ENCODE results near the gene CERS6. TPM values are rescaled to one million over a fixed set of nuclear protein-coding genes. Genes with fewer than 3 reads are reported as not detected.
A peak's percentile ranks its signal among the peaks of the same experiment; 100 is the strongest.

The CERS6 gene
- total RNA-seq, 1 donor from 2014 or later, result 22.4 TPM

- H3K4me1 Mint-ChIP-seq (ENCODE audit: low read depth), result peaks cover 6% of the 10 kb centered on the region
- H3K36me3 Mint-ChIP-seq (ENCODE audit: low read depth), result peaks cover 3% of the 10 kb centered on the region
- H3K27me3 Mint-ChIP-seq (ENCODE audit: low read depth), result no peaks in the 10 kb centered on the region
- no peak overlapping the region for H3K4me3 Mint-ChIP-seq (ENCODE audit: low read depth)
- no peak overlapping the region for H3K27ac Mint-ChIP-seq
- no peak for DNase-seq (ENCODE audit: low spot score)
- H3K9me3 Mint-ChIP-seq, result no peaks in the 10 kb centered on the region
- intact Hi-C loops (cut with micrococcal nuclease), result no loop called here
These were observed 278.2 kb downstream of the CERS6 start for GRCh38 chr2:168734199-168734760.

DNA sequence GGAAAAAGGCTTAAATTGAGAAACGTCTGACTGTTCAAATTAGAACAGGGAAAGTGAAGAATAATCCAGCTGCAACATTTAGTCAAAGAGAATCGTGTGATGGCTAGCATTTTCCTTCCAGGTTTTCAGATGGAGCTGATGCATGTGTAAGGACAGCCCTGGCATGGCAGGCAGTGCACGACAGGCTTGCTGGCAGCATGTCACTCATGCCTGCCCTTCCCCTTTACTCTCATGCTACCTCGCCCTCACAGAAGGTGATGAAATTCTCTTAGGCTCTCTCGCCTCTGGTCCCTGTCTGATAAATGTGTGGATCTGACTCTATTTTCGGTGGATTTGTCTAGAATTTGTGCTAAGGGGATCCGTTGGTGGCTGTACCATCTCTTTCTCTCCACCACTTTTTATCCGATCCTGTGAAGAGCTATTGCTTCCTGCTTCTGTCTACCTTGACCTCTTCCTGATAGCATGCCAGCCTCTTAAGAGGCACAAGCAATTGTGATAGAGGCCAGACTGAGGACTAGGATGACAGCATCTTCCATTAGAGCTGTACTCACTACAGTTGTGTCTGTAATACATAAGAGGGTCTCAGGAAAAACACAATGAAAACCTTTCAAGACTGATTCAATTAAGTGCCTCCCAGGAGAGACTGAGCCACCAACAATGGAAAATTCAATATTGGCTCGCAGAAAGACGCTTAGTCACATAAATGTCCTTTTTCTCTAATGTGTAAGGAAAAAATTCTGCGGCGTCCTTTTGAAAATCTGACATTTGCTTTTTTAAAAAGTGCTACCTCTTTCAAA is 280.8 kb downstream of the CERS6 start:
- H3K9me3 Mint-ChIP-seq, result no peaks in the 10 kb centered on the region
- peaks cover 6% of the 10 kb centered on the region for H3K4me1 Mint-ChIP-seq (ENCODE audit: low read depth)
- H3K27me3 Mint-ChIP-seq (ENCODE audit: low read depth), result no peaks in the 10 kb centered on the region
- DNase-seq (ENCODE audit: low spot score), result no peak
- intact Hi-C loops (cut with micrococcal nuclease), result no loop called here
- no peak overlapping the region for H3K4me3 Mint-ChIP-seq (ENCODE audit: low read depth)
- H3K36me3 Mint-ChIP-seq (ENCODE audit: low read depth), result peaks cover 3% of the 10 kb centered on the region
- H3K27ac Mint-ChIP-seq, result no peak overlapping the region

- no peak overlapping the region for H3K4me3 Mint-ChIP-seq (ENCODE audit: low read depth)
- no peaks in the 10 kb centered on the region for H3K9me3 Mint-ChIP-seq
- intact Hi-C loops (cut with micrococcal nuclease), result no loop called here
- no peak overlapping the region for H3K27ac Mint-ChIP-seq
- peaks cover 3% of the 10 kb centered on the region for H3K36me3 Mint-ChIP-seq (ENCODE audit: low read depth)
- DNase-seq (ENCODE audit: low spot score), result no peak
- H3K27me3 Mint-ChIP-seq (ENCODE audit: low read depth), result no peaks in the 10 kb centered on the region
- peaks cover 6% of the 10 kb centered on the region for H3K4me1 Mint-ChIP-seq (ENCODE audit: low read depth)
These were observed 282.0 kb downstream of the CERS6 start for GRCh38 chr2:168738062-168738461.

DNA sequence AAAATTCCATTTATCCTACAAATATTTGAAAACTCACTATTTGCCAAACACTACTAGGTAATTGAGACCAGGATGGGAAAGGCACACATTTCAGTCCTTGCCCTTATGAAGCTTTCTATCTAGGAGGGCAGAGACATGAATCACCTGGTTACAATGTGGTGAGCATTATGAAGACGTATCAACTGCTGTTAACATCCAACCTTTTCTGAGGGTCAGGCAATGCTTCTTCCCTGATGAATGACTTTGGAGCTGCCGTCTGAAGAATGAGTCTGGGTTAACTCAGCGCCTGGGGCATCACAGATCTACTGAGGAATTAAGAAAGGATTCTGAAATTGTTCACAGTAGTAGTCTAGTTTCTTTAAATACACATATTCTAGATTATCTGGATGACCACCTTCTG is 284.3 kb downstream of the CERS6 start:
- intact Hi-C loops (cut with micrococcal nuclease), result no loop called here
- Mint-ChIP-seq H3K27me3 (ENCODE audit: low read depth) (no peaks in the 10 kb centered on the region), H3K27ac (no peak overlapping the region), H3K4me3 (ENCODE audit: low read depth) (no peak overlapping the region), H3K4me1 (ENCODE audit: low read depth) (peaks cover 6% of the 10 kb centered on the region), H3K36me3 (ENCODE audit: low read depth) (peaks cover 3% of the 10 kb centered on the region), H3K9me3 (no peaks in the 10 kb centered on the region)
- no peak for DNase-seq (ENCODE audit: low spot score)

- H3K27ac Mint-ChIP-seq, result no peak overlapping the region
- intact Hi-C loops (cut with micrococcal nuclease), result no loop called here
These were observed 284.7 kb downstream of the CERS6 start for GRCh38 chr2:168740788-168741187.

DNA sequence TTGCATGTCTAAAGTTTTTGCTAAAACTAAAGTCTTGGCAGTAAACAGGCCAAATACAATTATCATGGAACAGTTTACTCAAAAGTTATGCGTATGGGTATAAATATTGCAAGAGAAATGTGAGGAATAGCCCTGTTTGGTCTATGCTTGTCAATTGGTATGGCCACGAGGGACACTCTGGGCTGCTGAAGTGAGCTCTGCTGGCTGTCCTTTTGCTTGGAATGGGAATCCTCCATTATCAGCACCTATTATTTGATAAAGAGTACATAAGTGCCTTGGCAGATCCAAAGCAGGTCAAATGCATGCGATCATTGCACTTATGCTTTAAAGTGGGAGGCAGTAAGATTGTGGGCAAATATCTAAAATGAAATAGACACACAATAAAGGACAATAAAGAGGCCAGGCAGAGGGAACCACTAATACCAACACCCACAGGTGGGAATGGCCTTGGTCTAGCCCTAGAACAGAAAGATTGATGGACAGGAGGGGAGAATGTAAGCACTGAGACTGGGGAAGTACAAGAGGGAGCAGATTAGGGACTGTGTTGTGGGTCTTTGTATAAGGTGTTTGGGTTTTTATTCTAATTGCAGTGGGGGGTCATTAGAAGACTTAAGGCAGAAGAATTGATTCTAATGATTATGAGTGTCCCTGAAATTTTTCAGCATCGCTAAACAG is 286.3 kb downstream of the CERS6 start:
- DNase-seq (ENCODE audit: low spot score), result no peak
- H3K27me3 Mint-ChIP-seq (ENCODE audit: low read depth), result no peaks in the 10 kb centered on the region
- no peaks in the 10 kb centered on the region for H3K9me3 Mint-ChIP-seq
- H3K36me3 Mint-ChIP-seq (ENCODE audit: low read depth), result peaks cover 3% of the 10 kb centered on the region
- H3K4me3 Mint-ChIP-seq (ENCODE audit: low read depth), result no peak overlapping the region
- intact Hi-C loops (cut with micrococcal nuclease), result no loop called here
- peaks cover 6% of the 10 kb centered on the region for H3K4me1 Mint-ChIP-seq (ENCODE audit: low read depth)
- no peak overlapping the region for H3K27ac Mint-ChIP-seq

More at GRCh38 chr2:168740788-168741187, 284.7 kb downstream of the CERS6 start:
- Mint-ChIP-seq H3K4me3 (ENCODE audit: low read depth) (no peak overlapping the region), H3K36me3 (ENCODE audit: low read depth) (peaks cover 3% of the 10 kb centered on the region), H3K27me3 (ENCODE audit: low read depth) (no peaks in the 10 kb centered on the region), H3K4me1 (ENCODE audit: low read depth) (peaks cover 6% of the 10 kb centered on the region), H3K9me3 (no peaks in the 10 kb centered on the region)
- DNase-seq (ENCODE audit: low spot score), result no peak

GRCh38 chr2:168744844-168745243 is 288.8 kb downstream of the CERS6 start:
- Mint-ChIP-seq H3K27me3 (ENCODE audit: low read depth) (no peaks in the 10 kb centered on the region), H3K27ac (no peak overlapping the region), H3K4me1 (ENCODE audit: low read depth) (peaks cover 7% of the 10 kb centered on the region), H3K4me3 (ENCODE audit: low read depth) (no peak overlapping the region), H3K9me3 (no peaks in the 10 kb centered on the region), H3K36me3 (ENCODE audit: low read depth) (no peaks in the 10 kb centered on the region)
- no peak for DNase-seq (ENCODE audit: low spot score)
- intact Hi-C loops (cut with micrococcal nuclease), result no loop called here

DNA sequence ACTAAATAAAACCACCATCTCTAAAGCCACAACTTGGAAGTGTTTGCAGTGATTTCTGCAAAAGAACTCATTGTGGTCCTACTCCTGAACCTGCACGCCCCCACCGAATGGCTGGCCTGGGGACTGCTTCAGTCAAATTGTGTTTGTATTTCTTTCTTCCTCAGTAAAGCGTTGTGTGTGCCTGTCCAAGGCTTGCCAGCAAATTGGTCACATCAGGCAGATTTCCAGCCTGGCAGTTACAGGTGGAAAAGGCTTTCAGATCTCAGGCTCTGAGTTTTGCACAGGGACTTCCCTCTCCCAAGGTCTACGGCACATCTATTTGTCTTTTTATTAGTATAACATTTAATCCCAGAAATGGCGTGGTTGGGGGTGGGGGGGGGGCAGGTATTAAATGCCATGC is 292.4 kb downstream of the CERS6 start:
- intact Hi-C loops (cut with micrococcal nuclease), result no loop called here
- Mint-ChIP-seq H3K27ac (no peak overlapping the region), H3K36me3 (ENCODE audit: low read depth) (no peaks in the 10 kb centered on the region), H3K27me3 (ENCODE audit: low read depth) (no peaks in the 10 kb centered on the region), H3K4me1 (ENCODE audit: low read depth) (peaks cover 20% of the 10 kb centered on the region), H3K9me3 (no peaks in the 10 kb centered on the region), H3K4me3 (ENCODE audit: low read depth) (no peak overlapping the region)
- DNase-seq (ENCODE audit: low spot score), result no peak

DNA sequence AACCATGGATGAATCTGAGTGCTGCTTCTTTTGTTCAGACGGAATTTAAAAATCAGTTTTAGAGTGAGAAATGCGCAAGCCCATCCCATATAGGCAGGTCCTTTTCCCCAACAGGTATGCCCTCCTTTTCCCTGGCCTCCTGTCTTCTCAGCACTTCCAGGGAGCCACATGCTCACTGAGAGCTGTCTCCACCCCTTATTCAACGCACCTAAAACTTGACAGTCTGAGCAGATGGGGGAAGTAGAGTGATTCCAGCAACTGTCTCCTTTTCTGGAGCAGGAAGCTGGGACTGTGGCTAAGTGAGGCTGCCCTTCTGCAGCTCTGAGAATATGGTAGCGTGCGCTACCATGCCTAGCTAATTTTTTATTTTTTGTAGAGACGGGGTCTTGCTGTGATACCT is 293.2 kb downstream of the CERS6 start:
- peaks cover 20% of the 10 kb centered on the region for H3K4me1 Mint-ChIP-seq (ENCODE audit: low read depth)
- no peak for DNase-seq (ENCODE audit: low spot score)
- no peak overlapping the region for H3K27ac Mint-ChIP-seq
- H3K4me3 Mint-ChIP-seq (ENCODE audit: low read depth), result no peak overlapping the region
- no peaks in the 10 kb centered on the region for H3K27me3 Mint-ChIP-seq (ENCODE audit: low read depth)
- intact Hi-C loops (cut with micrococcal nuclease), result no loop called here
- no peaks in the 10 kb centered on the region for H3K36me3 Mint-ChIP-seq (ENCODE audit: low read depth)
- no peaks in the 10 kb centered on the region for H3K9me3 Mint-ChIP-seq

GRCh38 chr2:168751104-168751740 is 295.1 kb downstream of the CERS6 start:
- peak; percentile 9 for DNase-seq (ENCODE audit: low spot score)
- H3K27ac Mint-ChIP-seq, result no peak overlapping the region
- H3K27me3 Mint-ChIP-seq (ENCODE audit: low read depth), result no peaks in the 10 kb centered on the region
- peaks cover 20% of the 10 kb centered on the region for H3K4me1 Mint-ChIP-seq (ENCODE audit: low read depth)
- no peak overlapping the region for H3K4me3 Mint-ChIP-seq (ENCODE audit: low read depth)
- peaks cover 3% of the 10 kb centered on the region for H3K36me3 Mint-ChIP-seq (ENCODE audit: low read depth)
- H3K9me3 Mint-ChIP-seq, result no peaks in the 10 kb centered on the region
- intact Hi-C loops (cut with micrococcal nuclease), result loop anchor here (2.0 kb wide), 1 partner anchor 38 kb away; no protein-coding TSS in a partner anchor

- DNase-seq (ENCODE audit: low spot score), result no peak
- peaks cover 3% of the 10 kb centered on the region for H3K36me3 Mint-ChIP-seq (ENCODE audit: low read depth)
- H3K9me3 Mint-ChIP-seq, result no peaks in the 10 kb centered on the region
- H3K4me1 Mint-ChIP-seq (ENCODE audit: low read depth), result peaks cover 28% of the 10 kb centered on the region
- H3K27me3 Mint-ChIP-seq (ENCODE audit: low read depth), result no peaks in the 10 kb centered on the region
- intact Hi-C loops (cut with micrococcal nuclease), result no loop called here
- H3K27ac Mint-ChIP-seq, result no peak overlapping the region
- no peak overlapping the region for H3K4me3 Mint-ChIP-seq (ENCODE audit: low read depth)
These were observed 296.3 kb downstream of the CERS6 start for GRCh38 chr2:168752361-168752760.

DNA sequence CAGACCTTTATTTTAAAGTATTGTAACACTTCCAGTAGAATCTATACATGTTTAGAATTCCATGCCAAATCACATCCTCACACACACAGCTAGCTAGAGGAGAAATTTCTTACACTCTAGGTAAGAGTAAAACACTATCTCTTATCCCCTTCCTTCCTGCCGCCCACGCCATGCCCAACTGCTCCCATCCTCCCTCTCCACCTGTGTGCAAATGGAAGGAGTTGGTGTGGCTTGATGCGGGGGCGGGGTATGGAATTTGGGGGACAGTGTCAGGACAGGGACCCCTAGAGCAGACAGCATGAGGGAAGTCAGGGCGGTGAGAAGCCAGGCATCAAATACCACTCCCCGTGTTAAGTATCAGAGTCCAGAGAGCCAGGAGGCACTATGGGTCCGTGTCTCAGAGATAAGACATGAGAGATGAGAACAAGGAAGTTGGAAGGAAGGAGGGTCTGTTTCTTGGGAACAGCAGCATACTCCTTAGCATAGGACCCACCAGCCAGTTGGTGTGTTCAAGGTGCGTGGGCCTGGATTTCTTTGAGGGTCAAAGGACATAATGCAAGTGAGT is 297.8 kb downstream of the CERS6 start:
- DNase-seq (ENCODE audit: low spot score), result no peak
- intact Hi-C loops (cut with micrococcal nuclease), result no loop called here
- Mint-ChIP-seq H3K4me1 (ENCODE audit: low read depth) (peaks cover 29% of the 10 kb centered on the region), H3K36me3 (ENCODE audit: low read depth) (peaks cover 3% of the 10 kb centered on the region), H3K4me3 (ENCODE audit: low read depth) (no peak overlapping the region), H3K27me3 (ENCODE audit: low read depth) (no peaks in the 10 kb centered on the region), H3K9me3 (no peaks in the 10 kb centered on the region), H3K27ac (no peak overlapping the region)

All from activated T-helper 2 cell treated with anti-CD3 and anti-CD28 coated beads, Interferon-gamma antibody, Interleukin-2, Interleukin-4, amounts not matched to agents 10 μg/mL and 5 μg/mL and 100 μg/mL, durations not matched to agents 14 hours and 24 hours and 36 hours (primary cell).